GM12878 (cell line): ENCODE data around the gene PRG2. TPM values are rescaled to one million over a fixed set of nuclear protein-coding genes. Genes with fewer than 3 reads are reported as not detected.

Source experiments
- ATAC-seq: fragments of 200-7000 bp; cut with Tn5 transposase; 3 replicates; pipeline ENCODE4 v1.9.1; 2020; ENCODE audit warnings: mild to moderate bottlenecking, moderate library complexity
- BruUV-seq: library from RNA; stranded (reverse); fragments of 400-500 nt; replicated peaks from 2 replicates; lab custom pipeline; 2021; lab: Mats Ljungman, UMichigan
- CTCF ChIA-PET: fragments of 300-600 bp; sonication (Branson Sonifier 250); formaldehyde crosslinking; extraction: SDS; loops from one replicate; lab custom pipeline; 2021; ENCODE audit warnings: inconsistent platforms; lab: Yijun Ruan, JAX
- POLR2A ChIA-PET: fragments of 350-600 bp; formaldehyde crosslinking; extraction: SDS; loops from one replicate; lab custom pipeline; 2021; ENCODE audit warnings: inconsistent platforms; lab: Charles Lee
- RAD21 ChIA-PET: fragments of 300-600 bp; sonication (Branson Sonifier 250); formaldehyde crosslinking; loops from one replicate; lab custom pipeline; 2023; ENCODE audit warnings: antibody characterized with exemption; ENCODE audit not compliant: unreplicated experiment; lab: Charles Lee
- SMC1A ChIA-PET: fragments of 300-600 bp; sonication (Branson Sonifier 250); formaldehyde crosslinking; loops from one replicate; lab custom pipeline; 2023; ENCODE audit not compliant: unreplicated experiment, uncharacterized antibody; lab: Charles Lee
- DNase-seq: peaks from one replicate; pipeline ENCODE4 v3.0.0-alpha.2; 2011; ENCODE audit warnings: low read depth, low spot score
- FAIRE-seq: peaks from 3 replicates; lab custom pipeline; 2011; peaks lifted over from hg19 to GRCh38; lab: Jason Lieb, UNC
- H2AFZ ChIP-seq: 2 replicates; pipeline ENCODE4 v1.6.0; 2011; ENCODE audit warnings: low read depth, low read length, control low read depth; ENCODE audit not compliant: control insufficient read depth
- H3K27ac ChIP-seq: 2 replicates; pipeline ENCODE4 v1.5.1; 2011; ENCODE audit warnings: control low read depth; ENCODE audit not compliant: control insufficient read depth, insufficient read depth
- H3K27me3 ChIP-seq, 2 experiments: replicated peaks in 1 of 2; 2 replicates each; pipeline versions ENCODE4 v1.6.0 to v1.6.1; 2011; ENCODE audit warnings: low read length in 1 of 2; ENCODE audit not compliant: control insufficient read depth in 2 of 2, insufficient read depth in 2 of 2
- H3K36me3 ChIP-seq, 2 experiments: 2 replicates each; pipeline ENCODE4 v1.5.1; 2011; ENCODE audit warnings: low read length in 1 of 2; ENCODE audit not compliant: control insufficient read depth in 2 of 2, insufficient read depth in 2 of 2
- H3K4me1 ChIP-seq: 2 replicates; pipeline ENCODE4 v1.6.1; 2011; ENCODE audit warnings: mild to moderate bottlenecking, low read length, moderate library complexity, mixed read lengths; ENCODE audit not compliant: control insufficient read depth, insufficient read depth
- H3K4me2 ChIP-seq: 2 replicates; pipeline ENCODE4 v1.6.0; 2011; ENCODE audit warnings: control low read depth; ENCODE audit not compliant: control insufficient read depth, insufficient read depth
- H3K4me3 ChIP-seq: fragments of 200-600 bp; sonication (generic); 2 replicates; pipeline ENCODE4 v1.5.1; 2016
- H3K79me2 ChIP-seq: 2 replicates; pipeline ENCODE4 v1.6.0; 2011; ENCODE audit warnings: low read length; ENCODE audit not compliant: control insufficient read depth, insufficient read depth
- H3K9ac ChIP-seq: 2 replicates; pipeline ENCODE4 v1.8.0; 2011; ENCODE audit warnings: low read length, control low read depth, mixed read lengths; ENCODE audit not compliant: control insufficient read depth, insufficient read depth
- H3K9me3 ChIP-seq: replicated peaks from 3 replicates; pipeline ENCODE4 v1.5.1; 2011; ENCODE audit warnings: mild to moderate bottlenecking, low read length; ENCODE audit not compliant: control insufficient read depth, insufficient read depth
- H4K20me1 ChIP-seq: 2 replicates; pipeline ENCODE4 v1.6.0; 2011; ENCODE audit not compliant: control insufficient read depth, insufficient read depth
- BCLAF1 ChIP-seq: fragments of 450-650 bp; IDR thresholded peaks from 2 replicates; pipeline ENCODE4 v1.6.1; 2017; ENCODE audit warnings: antibody characterized with exemption, mild to moderate bottlenecking, moderate library complexity
- LARP7 ChIP-seq: fragments of 450-650 bp; IDR thresholded peaks from 2 replicates; pipeline ENCODE4 v1.6.1; 2017; ENCODE audit warnings: mild to moderate bottlenecking
- NR2C2 ChIP-seq: IDR thresholded peaks from 2 replicates; pipeline ENCODE4 v1.6.1; 2011; ENCODE audit warnings: borderline replicate concordance, low read depth; ENCODE audit not compliant: control insufficient read depth, insufficient read length
- PML ChIP-seq: IDR thresholded peaks from 2 replicates; pipeline ENCODE4 v1.6.1; 2012; ENCODE audit warnings: low read length, inconsistent platforms
- SMAD1 ChIP-seq: fragments of 450-650 bp; IDR thresholded peaks from 2 replicates; pipeline ENCODE4 v1.6.1; 2018; ENCODE audit warnings: mild to moderate bottlenecking, low read depth; ENCODE audit not compliant: partially characterized antibody
- SMAD5 ChIP-seq: IDR thresholded peaks from 2 replicates; pipeline ENCODE4 v1.6.1; 2016; ENCODE audit warnings: antibody characterized with exemption, low read depth
- SMARCA5 ChIP-seq: fragments of 450-650 bp; IDR thresholded peaks from 2 replicates; pipeline ENCODE4 v1.6.1; 2017; ENCODE audit warnings: mild to moderate bottlenecking
- STAT3 ChIP-seq: IDR thresholded peaks from 2 replicates; pipeline ENCODE4 v1.6.1; 2011; ENCODE audit warnings: low read depth, low read length, improper control_type of control experiment
- WRNIP1 ChIP-seq: IDR thresholded peaks from 2 replicates; pipeline ENCODE4 v1.6.1; 2011; ENCODE audit warnings: low read depth, low read length, improper control_type of control experiment, borderline replicate concordance
- ZZZ3 ChIP-seq: IDR thresholded peaks from 2 replicates; pipeline ENCODE4 v1.6.1; 2011; ENCODE audit warnings: low read depth; ENCODE audit not compliant: control insufficient read depth, insufficient read length
- WGBS: methylation state at CpG from one replicate; pipeline ENCODE4 v1.1.6; 2016; ENCODE audit warnings: low lambda C conversion rate; ENCODE audit not compliant: insufficient replicate concordance, insufficient coverage; ENCODE audit errors: missing lambda C conversion rate; 5-methylcytosine and 5-hydroxymethylcytosine counted together
- in situ Hi-C: fragments of 300-500 bp; cut with MboI; formaldehyde crosslinking; loops from 9 replicates; pipeline ENCODE4 v1.14.3; 2018; ENCODE audit warnings: mixed read lengths
- intact Hi-C: fragments of 100-400 bp; cut with micrococcal nuclease; formaldehyde crosslinking; loops from one replicate; pipeline ENCODE4 v1.14.2; 2022; ENCODE audit not compliant: unreplicated experiment
- polyA plus RNA-seq, 11 experiments: library from polyadenylated mRNA; depleted of rRNA in 4 of 11; unstranded in 6 of 11; stranded (reverse) in 5 of 11; fragments of >200 nt; fragmentation: Nextera tagmentation in 4 of 11; fragmentation: Illumina TruSeq in 1 of 11; extraction: Ambion mirVana in 4 of 11; extraction: Trizol in 1 of 11; gene quantifications; 1 replicate in 1 of 11; 2 replicates in 10 of 11; pipeline versions ENCODE4 v1.2.1 to v1.2.3, GENCODE V29; 2011 to 2016; ENCODE audit warnings: inconsistent platforms in 2 of 11, missing spikeins in 2 of 11, low read depth in 1 of 11
- total RNA-seq, 4 experiments: library from RNA; depleted of rRNA in 3 of 4; stranded (reverse); fragments of >200 nt in 3 of 4; fragmentation: Illumina TruSeq in 1 of 4; extraction: Trizol in 1 of 4; gene quantifications; 2 replicates each; pipeline versions ENCODE4 v1.2.1 to v1.2.3, GENCODE V29; 2013 to 2021
- TF ChIP-seq, protein P1 (sequence below): IDR thresholded peaks from 2 replicates; pipeline ENCODE4 v1.6.1; 2011; ENCODE audit warnings: low read depth, low read length, improper control_type of control experiment, borderline replicate concordance

Gene PRG2
- total and polyA plus RNA-seq, 10 of the 15 experiments (the other 5 are each of a cell fraction or from before 2014, with no cell fraction given): 0.10 to 1.7 (median 0.56) TPM; not detected in 2

DNA sequence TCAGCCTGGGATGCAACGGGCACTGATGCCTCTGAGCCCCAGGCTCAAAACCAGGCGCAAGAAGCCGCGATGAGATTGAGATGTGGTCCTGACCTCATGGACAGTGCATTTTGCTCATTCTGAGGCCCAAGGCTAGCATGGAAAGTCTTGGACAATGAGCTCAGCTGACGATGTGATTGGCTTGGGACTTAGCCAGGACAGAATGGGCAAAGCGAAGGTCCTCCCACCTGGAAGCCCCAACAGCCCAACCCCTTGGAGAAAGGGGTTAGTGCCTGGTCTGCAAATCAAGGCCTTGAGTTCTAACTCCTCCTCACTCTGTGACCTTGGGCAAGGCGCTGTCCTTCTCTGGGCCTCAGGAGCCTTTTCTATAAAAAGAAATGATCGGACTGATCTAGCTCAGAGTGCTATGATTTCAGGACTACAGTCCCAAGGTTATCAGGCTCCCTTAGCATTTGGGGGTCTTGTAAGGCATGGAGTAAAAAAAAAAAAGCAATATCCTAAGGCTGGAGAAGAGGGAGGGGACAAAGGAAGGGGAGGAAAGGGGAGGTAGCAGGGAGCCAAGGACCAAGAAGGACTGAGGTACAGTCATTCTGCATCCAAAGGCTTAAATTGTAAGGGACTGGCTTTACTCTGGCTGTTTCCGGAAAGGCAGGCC lies 33.8 kb upstream of the PRG2 start:
- H3K4me3 ChIP-seq: peak overlapping the region; percentile 88
- 59% methylated on average over 9 of the region's 9 CpGs for WGBS
- H2AFZ ChIP-seq: peak overlapping the region; percentile 8; the same call in 1 of the 2 replicates
- TF ChIP-seq BCLAF1: no peak
- TF ChIP-seq WRNIP1: 0 out of 2 replicates have a peak, but pooled peaks have one; percentile 11
- TF ChIP-seq SMARCA5: 0 out of 2 replicates have a peak, but pooled peaks have one; percentile 62
- peak; percentile 56 for TF ChIP-seq SMAD1
- no peak for TF ChIP-seq LARP7
- TF ChIP-seq PML: no peak
- no peak for TF ChIP-seq STAT3
- TF ChIP-seq, protein P1, sequence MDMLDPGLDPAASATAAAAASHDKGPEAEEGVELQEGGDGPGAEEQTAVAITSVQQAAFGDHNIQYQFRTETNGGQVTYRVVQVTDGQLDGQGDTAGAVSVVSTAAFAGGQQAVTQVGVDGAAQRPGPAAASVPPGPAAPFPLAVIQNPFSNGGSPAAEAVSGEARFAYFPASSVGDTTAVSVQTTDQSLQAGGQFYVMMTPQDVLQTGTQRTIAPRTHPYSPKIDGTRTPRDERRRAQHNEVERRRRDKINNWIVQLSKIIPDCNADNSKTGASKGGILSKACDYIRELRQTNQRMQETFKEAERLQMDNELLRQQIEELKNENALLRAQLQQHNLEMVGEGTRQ: no peak
- TF ChIP-seq SMAD5: 0 out of 2 replicates have a peak, but pooled peaks have one; percentile 7
- no peak for TF ChIP-seq ZZZ3
- TF ChIP-seq NR2C2: no peak
- TF ChIP-seq, all 136 proteins: peak for 4
- Histone ChIP-seq H3K9ac (peak overlapping the region; percentile 94), H3K36me3 (peaks cover 12 to 30% of the 10 kb centered on the region in 2 experiments), H3K4me1 (peaks cover 39% of the 10 kb centered on the region), H4K20me1 (peaks cover 3% of the 10 kb centered on the region; the same call in 1 of the 2 replicates), H3K4me2 (peak overlapping the region; percentile 99), H3K79me2 (peaks cover 71% of the 10 kb centered on the region), H3K27me3 (no peaks in the 10 kb centered on the region), H3K27ac (peak overlapping the region; percentile 97), H3K9me3 (no peaks in the 10 kb centered on the region)
- no TSS peak for BruUV-seq
- in situ Hi-C loops: no loop called here
- RAD21 ChIA-PET: interaction anchor here (1.6 to 3.3 kb wide), 3 partner anchors 17 to 79 kb away, joined by 6 to 21 read pairs (median 14); no protein-coding TSS in a partner anchor
- no peak for ATAC-seq
- intact Hi-C loops: no loop called here
- POLR2A ChIA-PET: interaction anchor here (0.6 to 3.3 kb wide), 5 partner anchors 8 to 969 kb away, joined by 3 to 22 read pairs (median 7); partner anchors contain the start of gene TNKS1BP1
- DNase-seq: no peak
- SMC1A ChIA-PET: interaction anchor here (0.6 kb wide), 1 partner anchor 61 kb away, joined by 3 read pairs; no protein-coding TSS in a partner anchor
- CTCF ChIA-PET: interaction anchor here (1.4 to 2.6 kb wide), 3 partner anchors 33 to 59 kb away, joined by 3 to 15 read pairs (median 7); no protein-coding TSS in a partner anchor
- FAIRE-seq: no peak
